MCF 10A (cell line): ENCODE results near the gene ITGB8. TPM values are rescaled to one million over a fixed set of nuclear protein-coding genes. Genes with fewer than 3 reads are reported as not detected.

Experiments used
- BruUV-seq: library from RNA; stranded (reverse); fragments of 400-500 nt; replicated peaks from 2 replicates; lab custom pipeline; 2021; lab: Mats Ljungman, UMichigan
- CTCF ChIA-PET: fragments of 300-600 bp; sonication (Branson Sonifier 250); formaldehyde crosslinking; extraction: SDS; loops from one replicate; lab custom pipeline; 2021; ENCODE audit warnings: antibody characterized with exemption, inconsistent platforms; lab: Yijun Ruan, JAX
- POLR2A ChIA-PET: fragments of 300-600, 350-650 bp; sonication (Branson Sonifier 250); formaldehyde crosslinking; extraction: SDS; loops from one replicate; lab custom pipeline; 2020; ENCODE audit warnings: antibody characterized with exemption, inconsistent platforms; lab: Yijun Ruan, JAX
- DNase-seq: peaks from one replicate; pipeline ENCODE4 v3.0.0-alpha.2; 2018; ENCODE audit not compliant: unreplicated experiment
- H3K27ac Mint-ChIP-seq: one replicate; pipeline ENCODE4 v1.8.0; 2022; ENCODE audit warnings: mild to moderate bottlenecking, low read depth, mixed read lengths; ENCODE audit not compliant: unreplicated experiment
- H3K27me3 Mint-ChIP-seq: one replicate; pipeline ENCODE4 v1.8.0; 2022; ENCODE audit warnings: mixed read lengths; ENCODE audit not compliant: insufficient read depth, unreplicated experiment
- H3K36me3 Mint-ChIP-seq: one replicate; pipeline ENCODE4 v1.8.0; 2022; ENCODE audit warnings: mild to moderate bottlenecking, moderate library complexity, mixed read lengths; ENCODE audit not compliant: insufficient read depth, unreplicated experiment
- H3K4me1 Mint-ChIP-seq: one replicate; pipeline ENCODE4 v1.8.0; 2022; ENCODE audit warnings: mixed read lengths; ENCODE audit not compliant: insufficient read depth, unreplicated experiment
- H3K4me3 Mint-ChIP-seq: one replicate; pipeline ENCODE4 v1.8.0; 2022; ENCODE audit warnings: mild to moderate bottlenecking, moderate library complexity, mixed read lengths; ENCODE audit not compliant: unreplicated experiment
- H3K9me3 Mint-ChIP-seq: one replicate; pipeline ENCODE4 v1.8.0; 2022; ENCODE audit warnings: mixed read lengths; ENCODE audit not compliant: unreplicated experiment
- intact Hi-C: fragments of 100-400 bp; cut with micrococcal nuclease; formaldehyde crosslinking; loops from 2 replicates; pipeline ENCODE4 v1.14.1; 2022
- total RNA-seq: library from RNA; stranded (reverse); gene quantifications from 2 replicates; pipeline ENCODE4 v1.2.3, GENCODE V29; 2022
- TF ChIP-seq, protein P1 (sequence below): fragments of 200-600 bp; IDR thresholded peaks from one replicate; pipeline ENCODE4 v1.8.0; 2022; ENCODE audit warnings: antibody characterized with exemption, mild to moderate bottlenecking; ENCODE audit not compliant: unreplicated experiment

Gene ITGB8
- total RNA-seq, 1 experiment from 2014 or later: 38.1 TPM

DNA sequence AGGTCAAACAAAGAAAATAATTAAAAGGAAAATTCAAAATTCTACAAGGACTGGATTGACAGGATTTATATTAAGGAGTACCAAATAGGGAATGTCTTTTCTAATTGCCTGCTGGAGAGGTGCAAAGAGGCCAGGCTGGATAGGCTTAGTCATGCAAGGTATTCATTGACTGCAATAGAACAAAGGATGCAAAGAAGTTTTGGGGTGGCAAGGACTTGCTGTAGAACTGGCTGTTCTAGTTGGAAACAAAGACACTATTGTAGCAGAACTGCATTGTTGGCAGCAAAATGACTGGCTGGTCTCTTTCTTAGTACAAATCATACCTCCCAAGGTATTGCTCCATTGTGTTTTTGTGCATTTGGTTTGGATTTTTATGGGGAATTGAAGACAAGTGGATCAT, 10.1 kb downstream of the ITGB8 start:
- peaks cover 22% of the 10 kb centered on the region for H3K4me1 Mint-ChIP-seq
- intact Hi-C loops: no loop called here
- TF ChIP-seq, protein P1, sequence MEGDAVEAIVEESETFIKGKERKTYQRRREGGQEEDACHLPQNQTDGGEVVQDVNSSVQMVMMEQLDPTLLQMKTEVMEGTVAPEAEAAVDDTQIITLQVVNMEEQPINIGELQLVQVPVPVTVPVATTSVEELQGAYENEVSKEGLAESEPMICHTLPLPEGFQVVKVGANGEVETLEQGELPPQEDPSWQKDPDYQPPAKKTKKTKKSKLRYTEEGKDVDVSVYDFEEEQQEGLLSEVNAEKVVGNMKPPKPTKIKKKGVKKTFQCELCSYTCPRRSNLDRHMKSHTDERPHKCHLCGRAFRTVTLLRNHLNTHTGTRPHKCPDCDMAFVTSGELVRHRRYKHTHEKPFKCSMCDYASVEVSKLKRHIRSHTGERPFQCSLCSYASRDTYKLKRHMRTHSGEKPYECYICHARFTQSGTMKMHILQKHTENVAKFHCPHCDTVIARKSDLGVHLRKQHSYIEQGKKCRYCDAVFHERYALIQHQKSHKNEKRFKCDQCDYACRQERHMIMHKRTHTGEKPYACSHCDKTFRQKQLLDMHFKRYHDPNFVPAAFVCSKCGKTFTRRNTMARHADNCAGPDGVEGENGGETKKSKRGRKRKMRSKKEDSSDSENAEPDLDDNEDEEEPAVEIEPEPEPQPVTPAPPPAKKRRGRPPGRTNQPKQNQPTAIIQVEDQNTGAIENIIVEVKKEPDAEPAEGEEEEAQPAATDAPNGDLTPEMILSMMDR: no peak
- no TSS peak for BruUV-seq
- CTCF ChIA-PET: interaction anchor here (0.9 kb wide), 1 partner anchor 62 kb away, joined by 6 read pairs; no protein-coding TSS in a partner anchor
- H3K27ac Mint-ChIP-seq: peak overlapping the region; percentile 61
- no peak overlapping the region for H3K4me3 Mint-ChIP-seq
- no peaks in the 10 kb centered on the region for H3K27me3 Mint-ChIP-seq
- H3K36me3 Mint-ChIP-seq: peaks cover 60% of the 10 kb centered on the region
- DNase-seq: peak; percentile 18
- POLR2A ChIA-PET: interaction anchor here (0.6 to 4.9 kb wide), 4 partner anchors 10 to 139 kb away, joined by 3 to 34 read pairs (median 9); partner anchors contain the start of gene ITGB8
- H3K9me3 Mint-ChIP-seq: no peaks in the 10 kb centered on the region

DNA sequence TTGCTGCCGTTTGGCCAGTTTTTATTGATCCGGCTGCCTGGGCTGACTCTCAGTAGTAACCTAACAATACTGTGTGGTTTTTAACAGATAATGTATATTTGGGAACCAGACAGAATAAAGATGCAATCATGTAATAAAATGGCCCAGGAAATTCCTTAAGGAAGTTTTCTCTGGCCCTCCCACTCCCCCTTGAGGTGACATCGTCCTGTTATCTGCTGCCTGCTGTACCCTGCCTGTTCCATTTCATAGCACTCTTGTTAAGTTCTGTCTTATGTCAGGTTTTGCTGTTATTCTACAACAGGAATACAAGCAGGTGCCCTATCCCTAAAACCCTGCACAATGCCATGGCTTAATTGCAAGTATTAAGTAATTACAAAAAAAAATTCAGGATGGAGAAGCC, 12.5 kb downstream of the ITGB8 start:
- TF ChIP-seq, protein P1: no peak
- intact Hi-C loops: no loop called here
- no peaks in the 10 kb centered on the region for H3K27me3 Mint-ChIP-seq
- peaks cover 43% of the 10 kb centered on the region for H3K36me3 Mint-ChIP-seq
- H3K4me1 Mint-ChIP-seq: peaks cover 25% of the 10 kb centered on the region
- no peak overlapping the region for H3K4me3 Mint-ChIP-seq
- H3K27ac Mint-ChIP-seq: no peak overlapping the region
- ChIA-PET CTCF (interaction anchor here (0.8 to 0.9 kb wide), 2 partner anchors 9 to 10 kb away, joined by 3 to 4 read pairs; no protein-coding TSS in a partner anchor), POLR2A (interaction anchor here (0.7 to 4.9 kb wide), 4 partner anchors 8 to 16 kb away, joined by 3 to 47 read pairs (median 23); partner anchors contain the start of gene ITGB8)
- DNase-seq: no peak
- H3K9me3 Mint-ChIP-seq: no peaks in the 10 kb centered on the region
- BruUV-seq: no TSS peak

DNA sequence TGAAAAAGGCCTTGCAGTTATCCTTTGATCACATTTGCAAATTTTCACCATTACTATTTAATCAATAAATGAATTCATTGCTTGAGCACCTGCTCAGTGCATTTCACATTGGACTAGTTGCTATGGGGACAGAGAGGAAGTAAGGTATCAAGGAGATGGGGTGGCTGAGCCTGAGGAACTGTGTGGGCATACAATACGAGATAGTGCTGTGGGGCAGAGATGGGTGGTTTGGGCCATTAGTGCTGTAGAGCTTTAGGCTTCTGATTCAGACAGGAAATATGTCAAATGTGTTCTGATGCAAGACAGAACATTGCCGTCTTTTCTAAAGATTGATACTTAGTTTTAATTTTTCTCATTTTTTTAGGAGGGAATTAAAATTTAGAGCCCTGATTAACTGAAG, 13.2 kb downstream of the ITGB8 start:
- ChIA-PET CTCF (interaction anchor here (0.5 to 1.5 kb wide), 4 partner anchors 9 to 272 kb away, joined by 3 to 5 read pairs (median 4); partner anchors contain the start of gene ABCB5), POLR2A (interaction anchor here (1.0 to 4.9 kb wide), 4 partner anchors 9 to 14 kb away, joined by 3 to 47 read pairs (median 23); partner anchors contain the start of gene ITGB8)
- H3K27ac Mint-ChIP-seq: no peak overlapping the region
- DNase-seq: no peak
- H3K4me3 Mint-ChIP-seq: no peak overlapping the region
- no peaks in the 10 kb centered on the region for H3K9me3 Mint-ChIP-seq
- intact Hi-C loops: no loop called here
- H3K36me3 Mint-ChIP-seq: peaks cover 44% of the 10 kb centered on the region
- peaks cover 31% of the 10 kb centered on the region for H3K4me1 Mint-ChIP-seq
- TF ChIP-seq, protein P1: no peak
- no TSS peak for BruUV-seq
- no peaks in the 10 kb centered on the region for H3K27me3 Mint-ChIP-seq

DNA sequence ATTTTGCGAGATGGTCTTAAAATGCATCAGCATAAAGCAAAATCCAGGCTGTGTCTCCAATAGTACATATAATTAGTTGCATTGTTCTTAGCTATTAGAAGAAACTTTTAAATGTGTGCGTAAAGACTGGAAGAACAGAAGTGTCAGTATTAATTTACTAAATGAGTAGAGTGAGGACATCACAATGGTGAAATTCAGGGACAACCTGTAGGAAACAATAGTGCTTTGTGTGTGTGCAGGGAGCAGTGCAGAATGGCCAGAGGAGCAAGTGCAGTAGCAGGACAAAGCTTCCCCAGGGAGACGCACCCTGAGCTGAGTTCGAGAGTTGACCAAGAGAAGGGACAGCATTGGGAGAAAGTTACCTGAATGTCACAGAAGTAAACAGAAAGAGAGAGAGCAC, 13.7 kb downstream of the ITGB8 start:
- no TSS peak for BruUV-seq
- ChIA-PET POLR2A (interaction anchor here (1.0 to 4.9 kb wide), 5 partner anchors 8 to 14 kb away, joined by 3 to 47 read pairs (median 12); partner anchors contain the start of gene ITGB8), CTCF (interaction anchor here (0.5 to 1.5 kb wide), 3 partner anchors 10 to 271 kb away, joined by 3 to 5 read pairs (median 3); partner anchors contain the start of gene ABCB5)
- Mint-ChIP-seq H3K36me3 (peaks cover 44% of the 10 kb centered on the region), H3K27ac (no peak overlapping the region), H3K9me3 (no peaks in the 10 kb centered on the region), H3K4me1 (peaks cover 31% of the 10 kb centered on the region), H3K4me3 (no peak overlapping the region), H3K27me3 (no peaks in the 10 kb centered on the region)
- no peak for DNase-seq
- intact Hi-C loops: no loop called here
- TF ChIP-seq, protein P1: no peak
